ENCODE results near the gene VAV3.
"Not testable (repeated sequence)": the region's sequence is repeated elsewhere in the genome, so short reads cannot be mapped to it uniquely, and the experiment has no call there.

The VAV3 gene

GRCh38 chr1:107894605-107895004, 70.4 kb downstream of the VAV3 start:
- CTCF ChIA-PET, result no interaction called here
- H3K27ac ChIP-seq, result no peak overlapping the region
- DNase-seq (ENCODE audit: low spot score), result no peak
- TF ChIP-seq CTCF (conservative IDR thresholded peaks at IDR 0.05; ENCODE audit: low read depth), result no peak
- POLR2A ChIA-PET (ENCODE audit: low non-redundant PET), result no interaction called here

- H3K27ac ChIP-seq; DNase-seq (ENCODE audit: low spot score); CTCF ChIA-PET; POLR2A ChIA-PET (ENCODE audit: low non-redundant PET): not testable (repeated sequence)
Observed at GRCh38 chr1:107893350-107893749, 71.6 kb downstream of the VAV3 start.

GRCh38 chr1:107889524-107889923, 75.5 kb downstream of the VAV3 start:
- no peak for TF ChIP-seq CTCF (conservative IDR thresholded peaks at IDR 0.05; ENCODE audit: low read depth)
- ChIA-PET CTCF (no interaction called here), POLR2A (ENCODE audit: low non-redundant PET) (no interaction called here)
- no peak overlapping the region for H3K27ac ChIP-seq
- no peak for DNase-seq (ENCODE audit: low spot score)

- TF ChIP-seq CTCF (conservative IDR thresholded peaks at IDR 0.05; ENCODE audit: low read depth), result no peak
- H3K27ac ChIP-seq, result no peak overlapping the region
- POLR2A ChIA-PET (ENCODE audit: low non-redundant PET), result no interaction called here
- CTCF ChIA-PET, result no interaction called here
- DNase-seq (ENCODE audit: low spot score), result no peak
Observed at GRCh38 chr1:107883562-107883961, 81.4 kb downstream of the VAV3 start.

- TF ChIP-seq CTCF (conservative IDR thresholded peaks at IDR 0.05; ENCODE audit: low read depth), result no peak
- ChIA-PET POLR2A (ENCODE audit: low non-redundant PET) (no interaction called here), CTCF (interaction anchor here (0.6 kb wide), 1 partner anchor 20 kb away, joined by 3 read pairs; no protein-coding TSS in a partner anchor)
- DNase-seq (ENCODE audit: low spot score), result no peak
- H3K27ac ChIP-seq, result no peak overlapping the region
Observed at GRCh38 chr1:107879927-107880326, 85.1 kb downstream of the VAV3 start.

GRCh38 chr1:107879346-107879745, 85.6 kb downstream of the VAV3 start:
- no peak for DNase-seq (ENCODE audit: low spot score)
- H3K27ac ChIP-seq, result no peak overlapping the region
- CTCF ChIA-PET, result no interaction called here
- POLR2A ChIA-PET (ENCODE audit: low non-redundant PET), result no interaction called here
- TF ChIP-seq CTCF (conservative IDR thresholded peaks at IDR 0.05; ENCODE audit: low read depth), result no peak

- TF ChIP-seq CTCF (conservative IDR thresholded peaks at IDR 0.05; ENCODE audit: low read depth), result no peak
- no peak overlapping the region for H3K27ac ChIP-seq
- CTCF ChIA-PET, result interaction anchor here (0.5 to 0.6 kb wide), 2 partner anchors 601 to 620 kb away, joined by 3 read pairs; no protein-coding TSS in a partner anchor
- no peak for DNase-seq (ENCODE audit: low spot score)
- POLR2A ChIA-PET (ENCODE audit: low non-redundant PET), result no interaction called here
Observed at GRCh38 chr1:107877745-107878144, 87.2 kb downstream of the VAV3 start.
